GM12878 (cell line): Measurements from ENCODE around the gene NOP9.
A peak's percentile ranks its signal among the peaks of the same experiment; 100 is the strongest.

ENCODE experiments used
- CTCF ChIP-seq, 3 experiments: IDR thresholded peaks in 2 of 3; conservative IDR thresholded peaks in 1 of 3; 2 replicates each; pipeline ENCODE4 v1.5.1; 2011; ENCODE audit warnings: low read depth in 3 of 3, low read length in 3 of 3, mild to moderate bottlenecking in 3 of 3, control low read depth in 2 of 3, moderate library complexity in 2 of 3, inconsistent platforms in 1 of 3, mixed read lengths in 1 of 3; ENCODE audit not compliant: control insufficient read depth in 2 of 3, insufficient read depth in 1 of 3; ENCODE audit errors: extremely low read depth in 1 of 3
- JUNB ChIP-seq: IDR thresholded peaks from 2 replicates; pipeline ENCODE4 v1.6.1; 2016; ENCODE audit warnings: antibody characterized with exemption, mild to moderate bottlenecking
- KDM1A ChIP-seq: fragments of 200-600 bp; sonication (generic); IDR thresholded peaks from 2 replicates; pipeline ENCODE4 v1.6.1; 2016; ENCODE audit warnings: borderline replicate concordance
- NR2F1 ChIP-seq: fragments of 450-650 bp; conservative IDR thresholded peaks from 2 replicates; pipeline ENCODE4 v1.6.1; 2017; ENCODE audit warnings: mild to moderate bottlenecking
- POLR2A ChIP-seq: IDR thresholded peaks from 2 replicates; pipeline ENCODE4 v1.6.1; 2011; ENCODE audit warnings: low read depth, mild to moderate bottlenecking, low read length
- RCOR1 ChIP-seq: conservative IDR thresholded peaks from 2 replicates; pipeline ENCODE4 v1.6.1; 2012; ENCODE audit warnings: low read depth, low read length, improper control_type of control experiment
- SMC3 ChIP-seq: IDR thresholded peaks from 2 replicates; pipeline ENCODE4 v1.6.1; 2011; ENCODE audit warnings: low read length, improper control_type of control experiment, borderline replicate concordance
- SUPT20H ChIP-seq: IDR thresholded peaks from 2 replicates; pipeline ENCODE4 v1.6.1; 2011; ENCODE audit warnings: low read depth, mild to moderate bottlenecking, low read length, moderate library complexity, borderline replicate concordance; ENCODE audit not compliant: control insufficient read depth
- TAF1 ChIP-seq: IDR thresholded peaks from 2 replicates; pipeline ENCODE4 v1.6.1; 2011; ENCODE audit warnings: mild to moderate bottlenecking, low read depth, low read length, borderline replicate concordance
- TCF7 ChIP-seq: IDR thresholded peaks from 2 replicates; pipeline ENCODE4 v1.6.1; 2014; ENCODE audit warnings: antibody characterized with exemption, borderline replicate concordance
- ZBTB33 ChIP-seq: fragments of 450-650 bp; IDR thresholded peaks from 2 replicates; pipeline ENCODE4 v1.6.1; 2017; ENCODE audit warnings: mild to moderate bottlenecking

- peak; percentile 82 to 95 (median 92) for TF ChIP-seq CTCF (IDR thresholded peaks at IDR 0.05 in 2 of 3, conservative IDR thresholded peaks at IDR 0.05 in 1 of 3; ENCODE audit: control insufficient read depth in 2 of 3, extremely low read depth in 1 of 3, insufficient read depth in 1 of 3, low read depth in 3 of 3, low read length in 3 of 3)
- no peak for TF ChIP-seq ZBTB33
- TF ChIP-seq SUPT20H: no peak
- TF ChIP-seq TCF7: no peak
- TF ChIP-seq TAF1: no peak
- TF ChIP-seq NR2F1: no peak
- TF ChIP-seq SMC3: peak; percentile 28; the same call in 1 of the 2 replicates
- TF ChIP-seq RCOR1: no peak
- no peak for TF ChIP-seq JUNB
- TF ChIP-seq KDM1A: no peak
- 0 out of 2 replicates have a peak, but pooled peaks have one; percentile 34 for TF ChIP-seq POLR2A
These were observed 8.1 kb downstream of the NOP9 start, which contains the start of gene CIDEB for GRCh38 chr14:24307575-24308341.
